Endothelial cell of umbilical vein (primary cell): ENCODE measurements around the gene GABPA. TPM values are rescaled to one million over a fixed set of nuclear protein-coding genes. Genes with fewer than 3 reads are reported as not detected.

Experiments
- BruUV-seq: library from RNA; stranded (reverse); fragments of 400-500 nt; replicated peaks from 2 replicates; lab custom pipeline; 2021; lab: Mats Ljungman, UMichigan
- CTCF ChIA-PET: fragments of 300-600, 350-600 bp; sonication (Branson Sonifier 250); formaldehyde crosslinking; loops from one replicate; lab custom pipeline; 2021; ENCODE audit warnings: antibody characterized with exemption, inconsistent platforms; lab: Charles Lee
- POLR2A ChIA-PET: fragments of 300-600, 350-600 bp; sonication (Branson Sonifier 250); formaldehyde crosslinking; loops from one replicate; lab custom pipeline; 2021; ENCODE audit warnings: antibody characterized with exemption, inconsistent platforms; lab: Charles Lee
- DNase-seq: peaks from one replicate; pipeline ENCODE4 v3.0.0-alpha.2; 2011; ENCODE audit warnings: low read depth, low spot score
- FAIRE-seq: peaks from 2 replicates; lab custom pipeline; 2011; peaks lifted over from hg19 to GRCh38; lab: Jason Lieb, UNC
- H2AFZ ChIP-seq: 2 replicates; pipeline ENCODE4 v1.6.0; 2012; ENCODE audit warnings: low read depth, low read length, control low read depth, inconsistent platforms
- H3K27ac ChIP-seq: 2 replicates; pipeline ENCODE4 v1.5.1; 2011; ENCODE audit warnings: low read depth, mild to moderate bottlenecking, control low read depth, low read length, moderate library complexity; ENCODE audit not compliant: insufficient read depth
- H3K27me3 ChIP-seq, 2 experiments: 2 replicates each; pipeline versions ENCODE4 v1.6.0 to v1.6.1; 2011; ENCODE audit warnings: low read length in 2 of 2, mixed read lengths in 1 of 2; ENCODE audit not compliant: control insufficient read depth in 2 of 2, insufficient read depth in 2 of 2
- H3K36me3 ChIP-seq, 2 experiments: 2 replicates in 1 of 2; 3 replicates in 1 of 2; pipeline ENCODE4 v1.5.1; 2011; ENCODE audit warnings: low read length in 2 of 2, mild to moderate bottlenecking in 1 of 2, moderate library complexity in 1 of 2; ENCODE audit not compliant: control insufficient read depth in 2 of 2, insufficient read depth in 2 of 2; ENCODE audit errors: extremely low read depth in 1 of 2
- H3K4me1 ChIP-seq: 3 replicates; pipeline ENCODE4 v1.5.1; 2011; ENCODE audit warnings: mild to moderate bottlenecking, low read length; ENCODE audit not compliant: control insufficient read depth, insufficient read depth; ENCODE audit errors: extremely low read depth
- H3K4me2 ChIP-seq: 2 replicates; pipeline ENCODE4 v1.6.1; 2011; ENCODE audit warnings: low read length, control low read depth, mixed read lengths; ENCODE audit not compliant: insufficient read depth
- H3K4me3 ChIP-seq, 3 experiments: fragments of 200-600 bp in 1 of 3; sonication (generic), shearing (Covaris generic) in 1 of 3; replicated peaks in 1 of 3; 2 replicates each; pipeline ENCODE4 v1.5.1; 2011 to 2016; ENCODE audit warnings: control low read depth in 3 of 3, low read length in 3 of 3, mild to moderate bottlenecking in 2 of 3, inconsistent platforms in 1 of 3, low read depth in 1 of 3, moderate library complexity in 1 of 3; ENCODE audit not compliant: insufficient read depth in 1 of 3
- H3K79me2 ChIP-seq: 2 replicates; pipeline ENCODE4 v1.6.0; 2012; ENCODE audit warnings: low read length, inconsistent platforms; ENCODE audit not compliant: control insufficient read depth, insufficient read depth
- H3K9ac ChIP-seq: replicated peaks from 2 replicates; pipeline ENCODE3; 2011; ENCODE audit warnings: low read length, control low read depth; ENCODE audit not compliant: insufficient read depth; ENCODE audit errors: extremely low read depth
- H3K9me1 ChIP-seq: replicated peaks from 3 replicates; pipeline ENCODE4 v1.6.0; 2011; ENCODE audit warnings: mild to moderate bottlenecking, low read length; ENCODE audit not compliant: control insufficient read depth, insufficient read depth; ENCODE audit errors: extremely low read depth
- H3K9me3 ChIP-seq: replicated peaks from 2 replicates; pipeline ENCODE4 v1.5.1; 2012; ENCODE audit warnings: low read length, inconsistent platforms; ENCODE audit not compliant: control insufficient read depth, insufficient read depth
- H4K20me1 ChIP-seq: replicated peaks from 2 replicates; pipeline ENCODE3; 2011; ENCODE audit warnings: mild to moderate bottlenecking, low read length; ENCODE audit not compliant: control insufficient read depth, insufficient read depth; ENCODE audit errors: extremely low read depth
- EZH2 ChIP-seq: IDR thresholded peaks from 2 replicates; pipeline ENCODE4 v1.6.1; 2012; ENCODE audit warnings: borderline replicate concordance, low read depth, mild to moderate bottlenecking, moderate library complexity, low read length, inconsistent platforms; ENCODE audit not compliant: severe bottlenecking
- FOS ChIP-seq: IDR thresholded peaks from 2 replicates; pipeline ENCODE4 v1.6.1; 2011; ENCODE audit warnings: mild to moderate bottlenecking, low read length, moderate library complexity, borderline replicate concordance; ENCODE audit not compliant: insufficient read depth
- GATA2 ChIP-seq: IDR thresholded peaks from 2 replicates; pipeline ENCODE4 v1.7.0; 2011; ENCODE audit warnings: low read depth, mild to moderate bottlenecking, moderate library complexity, mixed read lengths, low read length; ENCODE audit not compliant: insufficient read length, insufficient read depth
- JUN ChIP-seq: IDR thresholded peaks from 2 replicates; pipeline ENCODE4 v1.6.1; 2011; ENCODE audit warnings: borderline replicate concordance, low read depth; ENCODE audit not compliant: insufficient read length, insufficient read depth
- MYC ChIP-seq: IDR thresholded peaks from one replicate; pipeline ENCODE4 v1.6.1; 2011; ENCODE audit warnings: mild to moderate bottlenecking, low read depth, low read length
- POLR2A ChIP-seq: IDR thresholded peaks from 2 replicates; pipeline ENCODE4 v1.6.1; 2012; ENCODE audit warnings: low read depth, mild to moderate bottlenecking, control low read depth, low read length
- POLR2AphosphoS5 ChIP-seq: IDR thresholded peaks from 2 replicates; pipeline ENCODE4 v1.6.1; 2012; ENCODE audit warnings: low read depth, mild to moderate bottlenecking, control low read depth, low read length, moderate library complexity; ENCODE audit not compliant: insufficient read depth
- dilution Hi-C: fragments of 300-500 bp; cut with MboI; formaldehyde crosslinking; loops from one replicate; pipeline ENCODE4 v1.15.0; 2019; ENCODE audit warnings: low sequenced_read_pairs; ENCODE audit not compliant: extremely low pct_ligation_motif_present
- intact Hi-C: fragments of 100-400 bp; cut with micrococcal nuclease; formaldehyde crosslinking; loops from one replicate; pipeline ENCODE4 v1.10.0; 2022
- polyA plus RNA-seq, 4 experiments: library from polyadenylated mRNA; depleted of rRNA in 3 of 4; stranded (reverse) in 3 of 4; unstranded in 1 of 4; fragments of >200 nt; gene quantifications; 2 replicates each; pipeline versions ENCODE4 v1.2.1 to v1.2.3, GENCODE V29; 2011 to 2012; ENCODE audit warnings: missing spikeins in 1 of 4
- total RNA-seq: library from RNA; stranded (reverse); gene quantifications from 2 replicates; pipeline ENCODE4 v1.2.3, GENCODE V29; 2021
- TF ChIP-seq, protein P1 (sequence below): IDR thresholded peaks from 2 replicates; pipeline ENCODE4 v1.6.1; 2011; ENCODE audit not compliant: insufficient read depth, insufficient read length
- TF ChIP-seq, protein P2 (sequence below), 2 donors: IDR thresholded peaks; 1 replicate in 1 of 2; 2 replicates in 1 of 2; pipeline ENCODE4 v1.5.1; 2011; ENCODE audit warnings: low read length in 2 of 2, mild to moderate bottlenecking in 2 of 2, moderate library complexity in 2 of 2, control low read depth in 1 of 2, inconsistent platforms in 1 of 2, low read depth in 1 of 2; ENCODE audit not compliant: insufficient read depth in 1 of 2; ENCODE audit errors: extremely low read depth in 1 of 2

Gene GABPA
- total and polyA plus RNA-seq, 2 donors (not counting 3 experiments of a cell fraction or from before 2014, with no cell fraction given): 5.8 to 21.0 TPM

DNA sequence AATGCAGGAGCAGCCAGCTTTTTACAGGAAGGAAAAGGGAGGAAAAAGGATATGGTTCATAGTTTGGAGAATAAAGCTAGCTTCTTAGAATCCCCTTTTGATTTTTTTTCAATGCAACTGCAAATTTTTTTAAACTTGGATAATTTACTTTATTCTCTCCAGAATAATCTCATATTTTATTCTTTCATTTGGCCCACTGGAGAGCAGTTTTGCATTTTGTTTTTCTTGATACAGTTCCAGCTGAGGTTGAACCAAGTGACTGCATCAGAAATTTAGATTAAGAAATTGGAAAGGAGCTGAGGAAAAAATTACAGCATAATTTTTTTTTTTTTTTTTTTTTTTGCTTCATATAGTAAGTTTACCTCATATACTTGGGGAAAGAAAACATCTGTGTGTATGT is 22.8 kb downstream of the GABPA start:
- no peaks in the 10 kb centered on the region for H3K27me3 ChIP-seq
- no peak overlapping the region for H2AFZ ChIP-seq
- FAIRE-seq: no peak
- BruUV-seq: no TSS peak
- H3K4me1 ChIP-seq: peaks cover 10% of the 10 kb centered on the region
- ChIA-PET CTCF (interaction anchor here (0.6 to 2.2 kb wide), 8 partner anchors 9 to 591 kb away, joined by 3 to 7 read pairs (median 4); no protein-coding TSS in a partner anchor), POLR2A (no interaction called here)
- TF ChIP-seq FOS (no peak), EZH2 (no peak), GATA2 (no peak), POLR2A (no peak), MYC (no peak), JUN (no peak), POLR2AphosphoS5 (no peak)
- TF ChIP-seq, protein P1, sequence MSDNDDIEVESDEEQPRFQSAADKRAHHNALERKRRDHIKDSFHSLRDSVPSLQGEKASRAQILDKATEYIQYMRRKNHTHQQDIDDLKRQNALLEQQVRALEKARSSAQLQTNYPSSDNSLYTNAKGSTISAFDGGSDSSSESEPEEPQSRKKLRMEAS: no peak
- TF ChIP-seq, protein P2, sequence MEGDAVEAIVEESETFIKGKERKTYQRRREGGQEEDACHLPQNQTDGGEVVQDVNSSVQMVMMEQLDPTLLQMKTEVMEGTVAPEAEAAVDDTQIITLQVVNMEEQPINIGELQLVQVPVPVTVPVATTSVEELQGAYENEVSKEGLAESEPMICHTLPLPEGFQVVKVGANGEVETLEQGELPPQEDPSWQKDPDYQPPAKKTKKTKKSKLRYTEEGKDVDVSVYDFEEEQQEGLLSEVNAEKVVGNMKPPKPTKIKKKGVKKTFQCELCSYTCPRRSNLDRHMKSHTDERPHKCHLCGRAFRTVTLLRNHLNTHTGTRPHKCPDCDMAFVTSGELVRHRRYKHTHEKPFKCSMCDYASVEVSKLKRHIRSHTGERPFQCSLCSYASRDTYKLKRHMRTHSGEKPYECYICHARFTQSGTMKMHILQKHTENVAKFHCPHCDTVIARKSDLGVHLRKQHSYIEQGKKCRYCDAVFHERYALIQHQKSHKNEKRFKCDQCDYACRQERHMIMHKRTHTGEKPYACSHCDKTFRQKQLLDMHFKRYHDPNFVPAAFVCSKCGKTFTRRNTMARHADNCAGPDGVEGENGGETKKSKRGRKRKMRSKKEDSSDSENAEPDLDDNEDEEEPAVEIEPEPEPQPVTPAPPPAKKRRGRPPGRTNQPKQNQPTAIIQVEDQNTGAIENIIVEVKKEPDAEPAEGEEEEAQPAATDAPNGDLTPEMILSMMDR (IDR thresholded peaks at IDR 0.05; ENCODE audit: extremely low read depth in 1 of 2, insufficient read depth in 1 of 2, low read depth in 1 of 2, low read length in 2 of 2): no peak
- dilution Hi-C loops: no loop called here
- no peak overlapping the region for H3K9ac ChIP-seq
- no peak overlapping the region for H3K27ac ChIP-seq
- peak overlapping the region; percentile 7 for H3K4me2 ChIP-seq
- H3K4me3 ChIP-seq: no peak overlapping the region
- no peaks in the 10 kb centered on the region for H3K9me1 ChIP-seq
- H3K79me2 ChIP-seq: no peaks in the 10 kb centered on the region
- DNase-seq: peak; percentile 37
- no peaks in the 10 kb centered on the region for H3K9me3 ChIP-seq
- intact Hi-C loops: no loop called here
- H4K20me1 ChIP-seq: no peaks in the 10 kb centered on the region
- H3K36me3 ChIP-seq: peaks cover 7% of the 10 kb centered on the region in 2 experiments
